ENCODE results near the gene ENDOV.
A peak's percentile ranks its signal among the peaks of the same experiment; 100 is the strongest.

The ENDOV gene

GRCh38 chr17:80449194-80449929 is 34.4 kb downstream of the ENDOV start:
- TF ChIP-seq CTCF (IDR thresholded peaks at IDR 0.05; ENCODE audit: insufficient read depth, low read depth, low read length, missing control alignments): no peak
- H3K4me3 ChIP-seq (ENCODE audit: low read length): no peak overlapping the region

GRCh38 chr17:80449930-80450576 is 35.1 kb downstream of the ENDOV start:
- no peak for DNase-seq (ENCODE audit: low read depth)
- H3K4me3 ChIP-seq (ENCODE audit: low read length): no peak overlapping the region
- no peak for TF ChIP-seq CTCF (IDR thresholded peaks at IDR 0.05; ENCODE audit: insufficient read depth, low read depth, low read length, missing control alignments)

More at GRCh38 chr17:80449194-80449929, 34.4 kb downstream of the ENDOV start:
- DNase-seq (ENCODE audit: low read depth): no peak

GRCh38 chr17:80451104-80451775 is 36.3 kb downstream of the ENDOV start:
- no peak overlapping the region for H3K4me3 ChIP-seq (ENCODE audit: low read length)
- no peak for TF ChIP-seq CTCF (IDR thresholded peaks at IDR 0.05; ENCODE audit: insufficient read depth, low read depth, low read length, missing control alignments)
- no peak for DNase-seq (ENCODE audit: low read depth)

- no peak for DNase-seq (ENCODE audit: low read depth)
These were observed 37.4 kb downstream of the ENDOV start for GRCh38 chr17:80452173-80452915.

GRCh38 chr17:80453126-80453997 is 38.4 kb downstream of the ENDOV start:
- peak overlapping the region; percentile 78 for H3K4me3 ChIP-seq (ENCODE audit: low read length)
- TF ChIP-seq CTCF (IDR thresholded peaks at IDR 0.05; ENCODE audit: insufficient read depth, low read depth, low read length, missing control alignments): no peak
- DNase-seq (ENCODE audit: low read depth): peak; percentile 35

More at GRCh38 chr17:80452173-80452915, 37.4 kb downstream of the ENDOV start:
- no peak overlapping the region for H3K4me3 ChIP-seq (ENCODE audit: low read length)
- TF ChIP-seq CTCF (IDR thresholded peaks at IDR 0.05; ENCODE audit: insufficient read depth, low read depth, low read length, missing control alignments): no peak
